Measurements from ENCODE around the gene SMIM26. TPM values are rescaled to one million over a fixed set of nuclear protein-coding genes. Genes with fewer than 3 reads are reported as not detected.

Gene SMIM26
- total RNA-seq, 2 experiments from 2014 or later, result 56.5 to 56.6 TPM

DNA sequence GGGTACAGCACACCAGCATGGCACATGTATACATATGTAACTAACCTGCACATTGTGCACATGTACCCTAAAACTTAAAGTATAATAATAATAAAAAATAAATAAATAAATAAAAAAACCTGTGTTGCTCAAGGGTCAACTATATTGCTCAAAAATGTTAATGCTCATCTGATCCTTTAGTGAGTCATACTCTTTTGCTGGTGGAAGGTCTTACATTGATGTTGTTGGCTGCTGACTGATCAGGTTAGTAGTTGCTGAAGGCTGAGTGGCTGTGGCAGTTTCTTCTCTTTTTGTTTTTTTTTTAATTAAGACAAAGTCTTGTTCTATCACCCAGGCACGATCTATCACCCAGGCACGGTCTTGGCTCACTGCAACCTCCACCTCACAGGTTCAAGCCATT lies 29.6 kb upstream of the SMIM26 start:
- peaks cover 53% of the 10 kb centered on the region for H3K36me3 Mint-ChIP-seq (ENCODE audit: low read depth)
- no peaks in the 10 kb centered on the region for H3K9me3 Mint-ChIP-seq
- H3K4me1 Mint-ChIP-seq (ENCODE audit: low read depth), result no peaks in the 10 kb centered on the region
- no peak overlapping the region for H3K27ac Mint-ChIP-seq
- H3K27me3 Mint-ChIP-seq, result no peaks in the 10 kb centered on the region
- POLR2A ChIA-PET, result no interaction called here
- DNase-seq (no peak), ATAC-seq (no peak)
- H3K4me3 Mint-ChIP-seq, result no peak overlapping the region
- intact Hi-C loops (cut with micrococcal nuclease), result no loop called here
- TF ChIP-seq, protein P1, sequence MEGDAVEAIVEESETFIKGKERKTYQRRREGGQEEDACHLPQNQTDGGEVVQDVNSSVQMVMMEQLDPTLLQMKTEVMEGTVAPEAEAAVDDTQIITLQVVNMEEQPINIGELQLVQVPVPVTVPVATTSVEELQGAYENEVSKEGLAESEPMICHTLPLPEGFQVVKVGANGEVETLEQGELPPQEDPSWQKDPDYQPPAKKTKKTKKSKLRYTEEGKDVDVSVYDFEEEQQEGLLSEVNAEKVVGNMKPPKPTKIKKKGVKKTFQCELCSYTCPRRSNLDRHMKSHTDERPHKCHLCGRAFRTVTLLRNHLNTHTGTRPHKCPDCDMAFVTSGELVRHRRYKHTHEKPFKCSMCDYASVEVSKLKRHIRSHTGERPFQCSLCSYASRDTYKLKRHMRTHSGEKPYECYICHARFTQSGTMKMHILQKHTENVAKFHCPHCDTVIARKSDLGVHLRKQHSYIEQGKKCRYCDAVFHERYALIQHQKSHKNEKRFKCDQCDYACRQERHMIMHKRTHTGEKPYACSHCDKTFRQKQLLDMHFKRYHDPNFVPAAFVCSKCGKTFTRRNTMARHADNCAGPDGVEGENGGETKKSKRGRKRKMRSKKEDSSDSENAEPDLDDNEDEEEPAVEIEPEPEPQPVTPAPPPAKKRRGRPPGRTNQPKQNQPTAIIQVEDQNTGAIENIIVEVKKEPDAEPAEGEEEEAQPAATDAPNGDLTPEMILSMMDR (IDR thresholded peaks at IDR 0.05), result no peak
- CTCF ChIA-PET, result no interaction called here

- H3K27ac Mint-ChIP-seq, result no peak overlapping the region
- H3K4me3 Mint-ChIP-seq, result no peak overlapping the region
- peaks cover 47% of the 10 kb centered on the region for H3K36me3 Mint-ChIP-seq (ENCODE audit: low read depth)
Observed at GRCh38 chr20:18541741-18542140, 25.5 kb upstream of the SMIM26 start.

DNA sequence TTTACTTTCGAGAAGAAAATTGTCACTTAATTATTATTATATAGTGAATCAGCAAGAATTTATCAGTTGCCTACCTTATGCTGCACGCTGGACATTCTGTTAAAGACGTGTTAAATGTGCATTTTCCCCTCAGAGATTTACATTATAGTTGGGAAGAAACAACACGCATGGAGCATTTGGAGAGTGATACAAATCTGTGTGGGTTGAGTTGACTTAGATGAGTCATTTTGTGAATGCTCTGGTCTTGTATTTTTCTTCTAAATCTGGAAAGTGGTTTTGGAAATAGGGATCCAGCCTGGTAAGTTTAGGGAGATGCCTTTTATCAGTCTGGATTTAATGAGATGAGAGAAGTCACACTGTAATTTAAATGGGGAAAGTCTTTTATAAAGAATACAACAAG lies 24.0 kb upstream of the SMIM26 start:
- Mint-ChIP-seq H3K4me1 (ENCODE audit: low read depth) (no peaks in the 10 kb centered on the region), H3K36me3 (ENCODE audit: low read depth) (peaks cover 45% of the 10 kb centered on the region), H3K27ac (no peak overlapping the region), H3K9me3 (no peaks in the 10 kb centered on the region), H3K27me3 (no peaks in the 10 kb centered on the region), H3K4me3 (no peak overlapping the region)
- no peak for ATAC-seq
- ChIA-PET POLR2A (no interaction called here), CTCF (no interaction called here)
- TF ChIP-seq, protein P1 (IDR thresholded peaks at IDR 0.05), result no peak
- DNase-seq, result no peak
- intact Hi-C loops (cut with micrococcal nuclease), result no loop called here

More at GRCh38 chr20:18541741-18542140, 25.5 kb upstream of the SMIM26 start:
- ChIA-PET CTCF (no interaction called here), POLR2A (no interaction called here)
- H3K27me3 Mint-ChIP-seq, result no peaks in the 10 kb centered on the region
- no peak for ATAC-seq
- no peaks in the 10 kb centered on the region for H3K4me1 Mint-ChIP-seq (ENCODE audit: low read depth)
- DNase-seq, result no peak
- H3K9me3 Mint-ChIP-seq, result no peaks in the 10 kb centered on the region
- intact Hi-C loops (cut with micrococcal nuclease), result no loop called here
- TF ChIP-seq, protein P1 (IDR thresholded peaks at IDR 0.05), result no peak

GRCh38 chr20:18543932-18544331 lies 23.3 kb upstream of the SMIM26 start:
- Mint-ChIP-seq H3K27me3 (no peaks in the 10 kb centered on the region), H3K27ac (no peak overlapping the region), H3K4me1 (ENCODE audit: low read depth) (no peaks in the 10 kb centered on the region), H3K9me3 (no peaks in the 10 kb centered on the region), H3K4me3 (no peak overlapping the region), H3K36me3 (ENCODE audit: low read depth) (peaks cover 49% of the 10 kb centered on the region)
- ChIA-PET CTCF (no interaction called here), POLR2A (no interaction called here)
- TF ChIP-seq, protein P1 (IDR thresholded peaks at IDR 0.05), result no peak
- ATAC-seq, result no peak
- DNase-seq, result no peak
- intact Hi-C loops (cut with micrococcal nuclease), result no loop called here

DNA sequence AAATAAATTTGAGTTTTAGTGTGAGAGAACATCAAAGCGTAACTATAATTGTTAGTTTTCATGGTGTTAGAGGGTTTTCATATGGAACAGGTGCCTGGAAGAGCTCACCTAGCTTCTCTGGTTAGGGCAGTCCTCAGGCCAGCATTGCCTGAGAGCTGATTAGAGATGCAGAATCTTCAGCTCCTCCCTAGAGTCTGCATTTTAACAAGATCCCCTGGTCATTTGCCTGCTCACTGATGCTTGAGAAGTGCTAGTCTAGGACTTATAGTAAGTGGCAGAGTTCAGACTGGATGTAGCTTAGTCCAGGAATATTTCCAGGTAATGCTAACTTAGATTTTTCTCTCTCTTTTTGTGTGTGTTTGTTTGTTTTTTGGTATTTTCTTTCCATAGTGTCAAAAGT lies 21.7 kb upstream of the SMIM26 start:
- no peaks in the 10 kb centered on the region for H3K4me1 Mint-ChIP-seq (ENCODE audit: low read depth)
- no peak for ATAC-seq
- H3K4me3 Mint-ChIP-seq, result no peak overlapping the region
- TF ChIP-seq, protein P1 (IDR thresholded peaks at IDR 0.05), result no peak
- intact Hi-C loops (cut with micrococcal nuclease), result no loop called here
- H3K27ac Mint-ChIP-seq, result no peak overlapping the region
- no peaks in the 10 kb centered on the region for H3K27me3 Mint-ChIP-seq
- POLR2A ChIA-PET, result no interaction called here
- no peaks in the 10 kb centered on the region for H3K9me3 Mint-ChIP-seq
- DNase-seq, result no peak
- CTCF ChIA-PET, result no interaction called here
- peaks cover 45% of the 10 kb centered on the region for H3K36me3 Mint-ChIP-seq (ENCODE audit: low read depth)
